Cardiac fibroblast (primary cell): ENCODE measurements around the gene GRK3.
"Not testable (repeated sequence)": the region's sequence is repeated elsewhere in the genome, so short reads cannot be mapped to it uniquely, and the experiment has no call there.

Source experiments
- DNase-seq, 2 donors: peaks; one replicate each; pipeline versions ENCODE4 v3.0.0 to v3.0.0-alpha.2; 2010; ENCODE audit warnings: low read depth in 2 of 2
- H3K4me3 ChIP-seq, 2 donors: replicated peaks in 1 of 2; 1 replicate in 1 of 2; 2 replicates in 1 of 2; pipeline ENCODE4 v1.5.1; 2011; ENCODE audit warnings: low read depth in 2 of 2, low read length in 2 of 2, mild to moderate bottlenecking in 2 of 2, moderate library complexity in 1 of 2
- TF ChIP-seq, protein P1 (sequence below): IDR thresholded peaks from one replicate; pipeline ENCODE4 v1.5.1; 2011; ENCODE audit warnings: low read depth, mild to moderate bottlenecking, low read length, inconsistent platforms

GRK3 gene

DNA sequence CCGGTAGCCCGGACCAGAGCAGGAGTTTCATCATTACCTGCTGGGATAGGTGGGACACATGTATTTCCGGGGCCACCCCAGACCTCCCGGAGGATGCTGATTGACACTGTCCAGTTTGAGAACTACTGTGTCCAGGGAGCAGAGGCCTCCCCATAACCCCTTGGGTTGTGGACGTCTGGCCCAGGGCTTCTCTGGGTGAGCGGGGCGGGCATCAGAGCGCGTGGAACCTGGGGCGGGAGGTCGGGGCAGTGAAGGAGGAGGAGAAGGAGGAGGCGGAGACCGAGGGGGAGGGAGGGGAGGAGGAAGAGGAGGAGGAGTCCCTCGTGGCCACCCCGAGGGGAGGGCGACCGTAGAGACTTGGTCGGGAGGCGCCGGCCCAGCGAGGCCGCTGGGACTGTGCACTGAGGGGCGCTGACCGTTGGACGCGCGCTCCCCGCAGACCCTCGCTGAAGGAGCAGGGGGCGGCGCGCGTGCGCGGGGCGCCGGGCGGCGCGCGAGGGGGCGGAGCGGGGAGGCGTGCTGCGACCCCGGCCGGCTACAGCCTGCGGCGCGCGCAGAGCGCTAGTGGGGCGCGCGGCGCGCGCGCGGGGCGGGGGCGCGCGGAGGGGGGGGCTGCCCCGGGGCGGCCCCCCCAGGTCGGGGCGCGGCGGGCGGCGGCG is at the start of gene GRK3:
Gene GRK3, plus strand, starts transcription at position 356 of the 659 bp plus-strand sequence. CDS start 366 bp downstream, outside the sequence.
- peak; percentile 35 to 46 for DNase-seq
- TF ChIP-seq, protein P1, sequence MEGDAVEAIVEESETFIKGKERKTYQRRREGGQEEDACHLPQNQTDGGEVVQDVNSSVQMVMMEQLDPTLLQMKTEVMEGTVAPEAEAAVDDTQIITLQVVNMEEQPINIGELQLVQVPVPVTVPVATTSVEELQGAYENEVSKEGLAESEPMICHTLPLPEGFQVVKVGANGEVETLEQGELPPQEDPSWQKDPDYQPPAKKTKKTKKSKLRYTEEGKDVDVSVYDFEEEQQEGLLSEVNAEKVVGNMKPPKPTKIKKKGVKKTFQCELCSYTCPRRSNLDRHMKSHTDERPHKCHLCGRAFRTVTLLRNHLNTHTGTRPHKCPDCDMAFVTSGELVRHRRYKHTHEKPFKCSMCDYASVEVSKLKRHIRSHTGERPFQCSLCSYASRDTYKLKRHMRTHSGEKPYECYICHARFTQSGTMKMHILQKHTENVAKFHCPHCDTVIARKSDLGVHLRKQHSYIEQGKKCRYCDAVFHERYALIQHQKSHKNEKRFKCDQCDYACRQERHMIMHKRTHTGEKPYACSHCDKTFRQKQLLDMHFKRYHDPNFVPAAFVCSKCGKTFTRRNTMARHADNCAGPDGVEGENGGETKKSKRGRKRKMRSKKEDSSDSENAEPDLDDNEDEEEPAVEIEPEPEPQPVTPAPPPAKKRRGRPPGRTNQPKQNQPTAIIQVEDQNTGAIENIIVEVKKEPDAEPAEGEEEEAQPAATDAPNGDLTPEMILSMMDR: no peak
- H3K4me3 ChIP-seq: peak within 1 kb of the TSS; percentile 64 to 66

DNA sequence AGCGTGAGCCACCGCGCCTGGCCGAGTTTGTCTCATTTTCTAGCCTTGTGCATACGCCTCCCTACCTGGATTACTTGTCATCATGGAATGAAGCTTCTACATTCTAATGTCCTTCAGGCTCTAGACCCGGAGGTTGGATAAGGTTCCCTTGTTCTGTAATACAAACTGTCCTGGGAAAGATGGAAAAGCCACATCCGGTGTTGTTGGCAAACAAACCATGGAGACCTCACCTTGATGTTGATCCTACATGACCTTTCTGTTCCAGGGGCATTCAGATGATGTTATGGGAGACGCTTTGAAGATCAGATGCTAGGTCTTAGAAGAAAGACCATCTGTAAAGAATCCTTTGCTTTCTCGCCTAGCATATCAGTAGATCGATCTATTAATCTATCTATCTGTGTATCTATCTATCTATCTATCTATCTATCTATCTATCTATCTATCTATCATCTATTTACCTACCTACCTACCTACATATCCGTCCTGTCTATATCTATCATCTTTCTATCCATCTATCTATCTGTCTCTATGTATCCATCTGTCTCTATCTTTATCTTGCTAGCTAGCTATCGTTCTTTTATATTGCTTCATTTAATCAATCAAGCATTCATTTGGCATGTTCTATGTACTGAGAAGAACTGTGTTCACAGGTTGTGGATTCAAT is 46.3 kb upstream of the GRK3 start:
- no peak for DNase-seq
- TF ChIP-seq, protein P1: no peak
- no peak overlapping the region for H3K4me3 ChIP-seq

GRCh38 chr22:25525376-25525775 is 39.1 kb upstream of the GRK3 start:
- TF ChIP-seq, protein P1: no peak
- no peak overlapping the region for H3K4me3 ChIP-seq
- DNase-seq: no peak

GRCh38 chr22:25525804-25526584 is 38.5 kb upstream of the GRK3 start:
- DNase-seq: peak in 1 of 2 donors; percentile 39
- H3K4me3 ChIP-seq: not testable (repeated sequence)

DNA sequence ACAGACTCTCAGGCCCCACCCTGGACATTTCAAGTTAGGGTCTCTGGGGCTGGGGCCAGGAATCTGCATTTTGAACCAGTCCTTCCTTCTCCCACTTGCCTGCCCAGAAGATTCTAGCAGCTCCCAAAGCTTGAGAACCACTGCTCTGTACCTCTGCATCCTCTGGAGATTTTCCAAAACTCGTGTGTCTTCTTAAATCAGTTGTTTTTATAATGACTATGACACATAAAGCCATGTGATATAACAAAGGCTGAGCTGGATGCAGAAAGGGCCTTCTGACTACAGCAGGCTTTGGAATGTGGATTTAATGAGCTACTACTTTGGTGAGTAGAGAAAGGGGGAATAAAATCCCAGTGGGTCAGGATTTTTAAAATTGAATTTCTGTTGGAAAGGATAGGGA is 37.5 kb upstream of the GRK3 start:
- DNase-seq: peak; percentile 12 to 78

GRCh38 chr22:25528068-25528467 is 36.4 kb upstream of the GRK3 start:
- DNase-seq: peak; percentile 24 to 55
- H3K4me3 ChIP-seq: not testable (repeated sequence)

More for the DNA sequence above, 37.5 kb upstream of the GRK3 start:
- not testable (repeated sequence) for H3K4me3 ChIP-seq

DNA sequence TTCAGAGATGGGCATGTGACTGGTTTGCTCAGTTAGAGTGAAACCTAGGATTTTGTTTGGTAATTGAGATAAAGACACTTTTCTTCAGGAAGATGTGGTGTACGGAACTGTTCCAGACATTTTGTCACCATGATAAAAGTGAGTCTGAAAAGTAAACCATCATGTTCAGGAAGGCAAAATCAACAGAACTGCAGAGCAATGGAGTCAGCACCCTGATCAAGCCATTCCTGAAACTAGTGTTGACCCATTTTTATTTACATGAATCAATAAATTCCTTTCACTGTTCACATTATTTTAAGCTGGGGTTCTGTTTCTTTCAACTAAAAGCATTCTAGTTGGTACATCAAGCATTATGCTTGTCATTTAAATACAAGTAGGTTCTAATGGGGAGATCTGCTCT is 35.4 kb upstream of the GRK3 start:
- not testable (repeated sequence) for H3K4me3 ChIP-seq, DNase-seq

- DNase-seq, H3K4me3 ChIP-seq: not testable (repeated sequence)
Observed at GRCh38 chr22:25529541-25530137, 34.8 kb upstream of the GRK3 start.

DNA sequence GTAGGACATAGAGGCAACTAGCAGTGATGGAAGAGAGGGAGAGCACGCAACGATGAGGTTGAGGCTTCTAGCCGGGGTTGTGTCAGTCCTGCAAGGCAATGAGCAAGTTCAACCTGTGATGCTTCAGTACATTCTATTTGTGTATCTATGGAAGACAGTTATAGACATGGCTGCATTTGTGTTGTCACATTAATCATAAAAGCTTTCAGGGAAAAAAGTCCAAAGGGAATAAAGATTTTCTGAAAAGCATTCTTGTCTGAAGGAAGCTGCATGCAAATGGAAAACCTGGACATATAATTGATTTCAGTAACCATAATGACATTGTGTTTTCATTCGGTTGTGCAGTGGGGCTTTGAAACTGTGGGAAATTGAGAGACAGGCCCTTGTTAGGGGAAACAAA is 32.8 kb upstream of the GRK3 start:
- not testable (repeated sequence) for H3K4me3 ChIP-seq

More for the DNA sequence above, 32.8 kb upstream of the GRK3 start:
- DNase-seq: not testable (repeated sequence)
